HG03378 (cell line): ENCODE data around the gene SLC2A11.
A peak's percentile ranks its signal among the peaks of the same experiment; 100 is the strongest.

Source experiments
- ATAC-seq: cut with Tn5 transposase; IDR thresholded peaks from one replicate; pipeline ENCODE4 v1.9.1; 2021; ENCODE audit warnings: mild to moderate bottlenecking, moderate library complexity; ENCODE audit not compliant: unreplicated experiment

SLC2A11 gene

GRCh38 chr22:23857606-23858483 is at the start of gene SLC2A11:
Gene SLC2A11 (plus strand): TSS chr22:23857875. CDS start chr22:23858000, 125 bp downstream.
- ATAC-seq = peak; percentile 85

- ATAC-seq = no peak
Measured at GRCh38 chr22:23812378-23812777, 45.3 kb upstream of the SLC2A11 start.

- no peak for ATAC-seq
Measured at GRCh38 chr22:23815541-23816155, 42.0 kb upstream of the SLC2A11 start.

GRCh38 chr22:23816156-23816976 is 41.3 kb upstream of the SLC2A11 start:
- ATAC-seq = no peak

- ATAC-seq = no peak
Measured at GRCh38 chr22:23817146-23817545, 40.5 kb upstream of the SLC2A11 start.

- ATAC-seq = no peak
Measured at GRCh38 chr22:23818541-23818940, 39.1 kb upstream of the SLC2A11 start.

GRCh38 chr22:23820748-23821211 is 36.9 kb upstream of the SLC2A11 start:
- ATAC-seq = no peak

GRCh38 chr22:23822101-23822671 is 35.5 kb upstream of the SLC2A11 start:
- no peak for ATAC-seq

GRCh38 chr22:23823331-23823791 is 34.3 kb upstream of the SLC2A11 start:
- no peak for ATAC-seq

GRCh38 chr22:23824476-23825245 is 33.0 kb upstream of the SLC2A11 start:
- no peak for ATAC-seq

GRCh38 chr22:23825246-23825905 is 32.3 kb upstream of the SLC2A11 start:
- no peak for ATAC-seq

- ATAC-seq = no peak
Measured at GRCh38 chr22:23826510-23827350, 30.9 kb upstream of the SLC2A11 start.

- no peak for ATAC-seq
Measured at GRCh38 chr22:23827351-23827995, 30.2 kb upstream of the SLC2A11 start.

- no peak for ATAC-seq
Measured at GRCh38 chr22:23828800-23829680, 28.6 kb upstream of the SLC2A11 start.

GRCh38 chr22:23829845-23830372 is 27.8 kb upstream of the SLC2A11 start:
- no peak for ATAC-seq

GRCh38 chr22:23831261-23831660 is 26.4 kb upstream of the SLC2A11 start:
- no peak for ATAC-seq

GRCh38 chr22:23831781-23832180 is 25.9 kb upstream of the SLC2A11 start:
- ATAC-seq = no peak
